Measurements from ENCODE around the gene PTBP3.

- TF ChIP-seq POLR2A (IDR thresholded peaks at IDR 0.05; ENCODE audit: low read length) (no peak), GATA1 (IDR thresholded peaks at IDR 0.05; ENCODE audit: low read depth, low read length) (no peak)
Measured at GRCh38 chr9:112258106-112258505, 75.3 kb downstream of the PTBP3 start.

Data from erythroblast (primary cell).